GM23338 (cell line): Measurements from ENCODE around the gene FBXO31. TPM values are rescaled to one million over a fixed set of nuclear protein-coding genes. Genes with fewer than 3 reads are reported as not detected.

ENCODE experiments used
- ATAC-seq: fragments of 200-7000 bp; cut with Tn5 transposase; 3 replicates; pipeline ENCODE4 v1.9.1; 2020
- DNase-seq: peaks from one replicate; pipeline ENCODE4 v3.0.0-alpha.2; 2015; ENCODE audit warnings: low spot score
- H2AFZ ChIP-seq: fragments of 200-600 bp; sonication (generic); 2 replicates; pipeline ENCODE4 v1.8.0; 2016; ENCODE audit warnings: antibody characterized with exemption, mild to moderate bottlenecking, moderate library complexity
- H3F3A ChIP-seq: fragments of 200-600 bp; sonication (generic); replicated peaks from 2 replicates; pipeline ENCODE4 v1.8.0; 2017; ENCODE audit warnings: antibody characterized with exemption, mixed run types, low read depth
- H3K27ac ChIP-seq: fragments of 200-600 bp; sonication (generic); 2 replicates; pipeline ENCODE4 v1.6.1; 2016; ENCODE audit warnings: low read depth
- H3K27me3 ChIP-seq: fragments of 200-600 bp; sonication (generic); 2 replicates; pipeline ENCODE4 v1.8.0; 2016; ENCODE audit warnings: mild to moderate bottlenecking, mixed run types, moderate library complexity; ENCODE audit not compliant: insufficient read depth
- H3K36me3 ChIP-seq: fragments of 200-600 bp; sonication (generic); 2 replicates; pipeline ENCODE4 v1.8.0; 2016; ENCODE audit warnings: mild to moderate bottlenecking; ENCODE audit not compliant: insufficient read depth
- H3K4me1 ChIP-seq: fragments of 200-600 bp; sonication (generic); 2 replicates; pipeline ENCODE4 v1.8.0; 2016; ENCODE audit warnings: mild to moderate bottlenecking, moderate library complexity; ENCODE audit not compliant: insufficient read depth
- H3K4me2 ChIP-seq: fragments of 200-600 bp; sonication (generic); 2 replicates; pipeline ENCODE4 v1.7.1; 2017; ENCODE audit warnings: mixed run types
- H3K4me3 ChIP-seq: fragments of 200-600 bp; sonication (generic); 2 replicates; pipeline ENCODE4 v1.6.1; 2016; ENCODE audit warnings: mixed run types
- H3K79me2 ChIP-seq: fragments of 200-600 bp; sonication (generic); replicated peaks from 2 replicates; pipeline ENCODE4 v1.8.0; 2017; ENCODE audit warnings: mild to moderate bottlenecking; ENCODE audit not compliant: insufficient read depth
- H3K9me2 ChIP-seq: fragments of 200-600 bp; sonication (generic); 2 replicates; pipeline ENCODE4 v1.8.0; 2017; ENCODE audit not compliant: insufficient read depth
- H4K20me1 ChIP-seq: fragments of 200-600 bp; sonication (generic); replicated peaks from 2 replicates; pipeline ENCODE4 v1.8.0; 2017; ENCODE audit warnings: mild to moderate bottlenecking; ENCODE audit not compliant: insufficient read depth
- H3K27ac Mint-ChIP-seq: 2 replicates; pipeline ENCODE4 v1.8.0; 2020; ENCODE audit warnings: inconsistent platforms, mild to moderate bottlenecking, moderate library complexity, mixed read lengths
- H3K27me3 Mint-ChIP-seq: 3 replicates; pipeline ENCODE4 v1.8.0; 2022; ENCODE audit warnings: low read depth, mild to moderate bottlenecking, moderate library complexity, mixed read lengths, inconsistent platforms; ENCODE audit not compliant: insufficient read depth, poor library complexity
- H3K36me3 Mint-ChIP-seq: 3 replicates; pipeline ENCODE4 v1.8.0; 2021; ENCODE audit warnings: low read depth, mild to moderate bottlenecking, inconsistent platforms, moderate library complexity, mixed read lengths
- H3K4me1 Mint-ChIP-seq: 3 replicates; pipeline ENCODE4 v1.8.0; 2020; ENCODE audit warnings: mild to moderate bottlenecking, inconsistent platforms, mixed read lengths
- H3K4me3 Mint-ChIP-seq: 3 replicates; pipeline ENCODE4 v1.8.0; 2021; ENCODE audit warnings: moderate library complexity, mild to moderate bottlenecking, inconsistent platforms, mixed read lengths
- H3K9me3 Mint-ChIP-seq: 3 replicates; pipeline ENCODE4 v1.8.0; 2020; ENCODE audit warnings: moderate library complexity, mild to moderate bottlenecking, inconsistent platforms, mixed read lengths
- CREB1 ChIP-seq: fragments of 250-450 bp; sonication (Bioruptor Pico); IDR thresholded peaks from 2 replicates; pipeline ENCODE4 v1.5.0; 2020; ENCODE audit warnings: low read depth, mild to moderate bottlenecking, moderate library complexity
- EZH2 ChIP-seq: fragments of 200-600 bp; sonication (generic); IDR thresholded peaks from one replicate; pipeline ENCODE4 v1.8.0; 2017; ENCODE audit warnings: antibody characterized with exemption, mild to moderate bottlenecking, low read depth; ENCODE audit not compliant: unreplicated experiment
- EZH2phosphoT487 ChIP-seq: fragments of 200-600 bp; sonication (generic); IDR thresholded peaks from one replicate; pipeline ENCODE4 v1.8.1; 2018; ENCODE audit warnings: antibody characterized with exemption; ENCODE audit not compliant: unreplicated experiment
- JUNB ChIP-seq: IDR thresholded peaks from one replicate; pipeline ENCODE4 v1.6.1; 2016; ENCODE audit warnings: antibody characterized with exemption; ENCODE audit not compliant: unreplicated experiment
- NANOG ChIP-seq: IDR thresholded peaks from 2 replicates; pipeline ENCODE4 v1.6.1; 2016; ENCODE audit warnings: antibody characterized with exemption, borderline replicate concordance
- POLR2AphosphoS5 ChIP-seq: IDR thresholded peaks from 2 replicates; pipeline ENCODE4 v1.6.1; 2016; ENCODE audit warnings: antibody characterized with exemption, low read depth
- STAT1 ChIP-seq: IDR thresholded peaks from one replicate; pipeline ENCODE4 v1.6.1; 2016; ENCODE audit warnings: antibody characterized with exemption; ENCODE audit not compliant: unreplicated experiment
- ZNF114 ChIP-seq: fragments of 250-450 bp; sonication (Bioruptor Pico); IDR thresholded peaks from 2 replicates; pipeline ENCODE4 v1.5.0; 2020; ENCODE audit warnings: mild to moderate bottlenecking, moderate library complexity
- ZNF331 ChIP-seq: fragments of 250-450 bp; sonication (Bioruptor Pico); IDR thresholded peaks from 2 replicates; pipeline ENCODE4 v1.5.0; 2020; ENCODE audit warnings: low read depth, mild to moderate bottlenecking, moderate library complexity
- ZNF462 ChIP-seq: fragments of 250-450 bp; sonication (Bioruptor Pico); IDR thresholded peaks from 2 replicates; pipeline ENCODE4 v1.5.0; 2020; ENCODE audit warnings: mild to moderate bottlenecking, moderate library complexity
- polyA plus RNA-seq: library from polyadenylated mRNA; unstranded; fragments of >200 nt; fragmentation: Nextera tagmentation; extraction: Ambion mirVana; gene quantifications from 2 replicates; pipeline ENCODE4 v1.2.1, GENCODE V29; 2016
- total RNA-seq: library from RNA; depleted of rRNA; stranded (reverse); fragments of >200 nt; shearing (Covaris generic); gene quantifications from 2 replicates; pipeline ENCODE4 v1.2.3, GENCODE V29; 2014
- TF ChIP-seq, protein P1 (sequence below): IDR thresholded peaks from 2 replicates; pipeline ENCODE4 v1.6.1; 2016; ENCODE audit warnings: antibody characterized with exemption
- TF ChIP-seq, protein P2 (sequence below): IDR thresholded peaks from one replicate; pipeline ENCODE4 v1.6.1; 2018; ENCODE audit warnings: antibody characterized with exemption; ENCODE audit not compliant: unreplicated experiment
- TF ChIP-seq, protein P3 (sequence below), 2 experiments: fragments of 200-600 bp in 1 of 2; sonication (generic) in 1 of 2; conservative IDR thresholded peaks; 2 replicates each; pipeline versions ENCODE4 v1.5.1 to v1.6.1; 2016 to 2017; ENCODE audit warnings: antibody characterized with exemption in 2 of 2, low read depth in 2 of 2, mild to moderate bottlenecking in 2 of 2, moderate library complexity in 1 of 2

The FBXO31 gene
- total and polyA plus RNA-seq, 2 experiments from 2014 or later = 7.0 to 23.8 TPM

- H4K20me1 ChIP-seq = no peaks in the 10 kb centered on the region
- peak; percentile 21; the same call in 1 of the 3 replicates for ATAC-seq
These were observed 87.7 kb downstream of the FBXO31 start for GRCh38 chr16:87295661-87296531.

More at GRCh38 chr16:87295661-87296531, 87.7 kb downstream of the FBXO31 start:
- H3F3A ChIP-seq = no peaks in the 10 kb centered on the region
- Mint-ChIP-seq H3K4me1 (peaks cover 3% of the 10 kb centered on the region; the same call in 1 of the 3 replicates), H3K4me3 (no peak overlapping the region), H3K27me3 (peaks cover 8% of the 10 kb centered on the region), H3K36me3 (peaks cover 11% of the 10 kb centered on the region), H3K9me3 (peaks cover 17% of the 10 kb centered on the region), H3K27ac (no peak overlapping the region)
- no peak overlapping the region for H3K4me3 ChIP-seq
- H2AFZ ChIP-seq = no peak overlapping the region
- peak; percentile 33 for DNase-seq
- H3K27me3 ChIP-seq = no peaks in the 10 kb centered on the region
- no peak overlapping the region for H3K4me2 ChIP-seq
- no peak overlapping the region for H3K27ac ChIP-seq
- H3K36me3 ChIP-seq = no peaks in the 10 kb centered on the region
- TF ChIP-seq CREB1 = no peak
- no peak for TF ChIP-seq NANOG
- TF ChIP-seq EZH2 = no peak
- TF ChIP-seq ZNF114 (CRISPR knock-in tag) = no peak
- TF ChIP-seq ZNF462 (CRISPR knock-in tag) = no peak
- TF ChIP-seq, protein P1, sequence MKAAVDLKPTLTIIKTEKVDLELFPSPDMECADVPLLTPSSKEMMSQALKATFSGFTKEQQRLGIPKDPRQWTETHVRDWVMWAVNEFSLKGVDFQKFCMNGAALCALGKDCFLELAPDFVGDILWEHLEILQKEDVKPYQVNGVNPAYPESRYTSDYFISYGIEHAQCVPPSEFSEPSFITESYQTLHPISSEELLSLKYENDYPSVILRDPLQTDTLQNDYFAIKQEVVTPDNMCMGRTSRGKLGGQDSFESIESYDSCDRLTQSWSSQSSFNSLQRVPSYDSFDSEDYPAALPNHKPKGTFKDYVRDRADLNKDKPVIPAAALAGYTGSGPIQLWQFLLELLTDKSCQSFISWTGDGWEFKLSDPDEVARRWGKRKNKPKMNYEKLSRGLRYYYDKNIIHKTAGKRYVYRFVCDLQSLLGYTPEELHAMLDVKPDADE = no peak
- TF ChIP-seq, protein P2, sequence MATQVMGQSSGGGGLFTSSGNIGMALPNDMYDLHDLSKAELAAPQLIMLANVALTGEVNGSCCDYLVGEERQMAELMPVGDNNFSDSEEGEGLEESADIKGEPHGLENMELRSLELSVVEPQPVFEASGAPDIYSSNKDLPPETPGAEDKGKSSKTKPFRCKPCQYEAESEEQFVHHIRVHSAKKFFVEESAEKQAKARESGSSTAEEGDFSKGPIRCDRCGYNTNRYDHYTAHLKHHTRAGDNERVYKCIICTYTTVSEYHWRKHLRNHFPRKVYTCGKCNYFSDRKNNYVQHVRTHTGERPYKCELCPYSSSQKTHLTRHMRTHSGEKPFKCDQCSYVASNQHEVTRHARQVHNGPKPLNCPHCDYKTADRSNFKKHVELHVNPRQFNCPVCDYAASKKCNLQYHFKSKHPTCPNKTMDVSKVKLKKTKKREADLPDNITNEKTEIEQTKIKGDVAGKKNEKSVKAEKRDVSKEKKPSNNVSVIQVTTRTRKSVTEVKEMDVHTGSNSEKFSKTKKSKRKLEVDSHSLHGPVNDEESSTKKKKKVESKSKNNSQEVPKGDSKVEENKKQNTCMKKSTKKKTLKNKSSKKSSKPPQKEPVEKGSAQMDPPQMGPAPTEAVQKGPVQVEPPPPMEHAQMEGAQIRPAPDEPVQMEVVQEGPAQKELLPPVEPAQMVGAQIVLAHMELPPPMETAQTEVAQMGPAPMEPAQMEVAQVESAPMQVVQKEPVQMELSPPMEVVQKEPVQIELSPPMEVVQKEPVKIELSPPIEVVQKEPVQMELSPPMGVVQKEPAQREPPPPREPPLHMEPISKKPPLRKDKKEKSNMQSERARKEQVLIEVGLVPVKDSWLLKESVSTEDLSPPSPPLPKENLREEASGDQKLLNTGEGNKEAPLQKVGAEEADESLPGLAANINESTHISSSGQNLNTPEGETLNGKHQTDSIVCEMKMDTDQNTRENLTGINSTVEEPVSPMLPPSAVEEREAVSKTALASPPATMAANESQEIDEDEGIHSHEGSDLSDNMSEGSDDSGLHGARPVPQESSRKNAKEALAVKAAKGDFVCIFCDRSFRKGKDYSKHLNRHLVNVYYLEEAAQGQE = no peak
- no peak for TF ChIP-seq STAT1
- TF ChIP-seq EZH2phosphoT487 = no peak
- TF ChIP-seq, protein P3, sequence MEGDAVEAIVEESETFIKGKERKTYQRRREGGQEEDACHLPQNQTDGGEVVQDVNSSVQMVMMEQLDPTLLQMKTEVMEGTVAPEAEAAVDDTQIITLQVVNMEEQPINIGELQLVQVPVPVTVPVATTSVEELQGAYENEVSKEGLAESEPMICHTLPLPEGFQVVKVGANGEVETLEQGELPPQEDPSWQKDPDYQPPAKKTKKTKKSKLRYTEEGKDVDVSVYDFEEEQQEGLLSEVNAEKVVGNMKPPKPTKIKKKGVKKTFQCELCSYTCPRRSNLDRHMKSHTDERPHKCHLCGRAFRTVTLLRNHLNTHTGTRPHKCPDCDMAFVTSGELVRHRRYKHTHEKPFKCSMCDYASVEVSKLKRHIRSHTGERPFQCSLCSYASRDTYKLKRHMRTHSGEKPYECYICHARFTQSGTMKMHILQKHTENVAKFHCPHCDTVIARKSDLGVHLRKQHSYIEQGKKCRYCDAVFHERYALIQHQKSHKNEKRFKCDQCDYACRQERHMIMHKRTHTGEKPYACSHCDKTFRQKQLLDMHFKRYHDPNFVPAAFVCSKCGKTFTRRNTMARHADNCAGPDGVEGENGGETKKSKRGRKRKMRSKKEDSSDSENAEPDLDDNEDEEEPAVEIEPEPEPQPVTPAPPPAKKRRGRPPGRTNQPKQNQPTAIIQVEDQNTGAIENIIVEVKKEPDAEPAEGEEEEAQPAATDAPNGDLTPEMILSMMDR (conservative IDR thresholded peaks at IDR 0.05; ENCODE audit: low read depth in 2 of 2) = no peak
- TF ChIP-seq ZNF331 (CRISPR knock-in tag) = no peak
- no peak for TF ChIP-seq JUNB
- no peak for TF ChIP-seq POLR2AphosphoS5
- H3K4me1 ChIP-seq = no peaks in the 10 kb centered on the region
- no peaks in the 10 kb centered on the region for H3K9me2 ChIP-seq
- H3K79me2 ChIP-seq = no peaks in the 10 kb centered on the region
